ENCODE data around the gene SLC22A17.
"Not testable (repeated sequence)": the region's sequence is repeated elsewhere in the genome, so short reads cannot be mapped to it uniquely, and the experiment has no call there.

The SLC22A17 gene

GRCh38 chr14:23327947-23328744 is 24.5 kb downstream of the SLC22A17 start:
- peak; percentile 5 for DNase-seq

GRCh38 chr14:23326491-23327332 is 26.0 kb downstream of the SLC22A17 start:
- DNase-seq = no peak

GRCh38 chr14:23325746-23326145 is 26.9 kb downstream of the SLC22A17 start:
- not testable (repeated sequence) for DNase-seq

GRCh38 chr14:23324993-23325392 is 27.7 kb downstream of the SLC22A17 start:
- no peak for DNase-seq

GRCh38 chr14:23324455-23324846 is 28.2 kb downstream of the SLC22A17 start:
- DNase-seq = no peak

GRCh38 chr14:23323838-23324454 is 28.7 kb downstream of the SLC22A17 start:
- DNase-seq = no peak

GRCh38 chr14:23322568-23323517 is 29.8 kb downstream of the SLC22A17 start:
- DNase-seq = no peak

- peak; percentile 6 for DNase-seq
These were observed 30.8 kb downstream of the SLC22A17 start for GRCh38 chr14:23321572-23322547.

- peak; percentile 99 for DNase-seq
These were observed 31.8 kb downstream of the SLC22A17 start, which contains the start of gene PABPN1 for GRCh38 chr14:23320584-23321571. TSS of gene PABPN1 (plus strand) at chr14:23321457. CDS start at chr14:23321470, 13 bp downstream.

- DNase-seq = no peak
These were observed 32.7 kb downstream of the SLC22A17 start for GRCh38 chr14:23319746-23320583.

- DNase-seq = no peak
These were observed 36.4 kb downstream of the SLC22A17 start for GRCh38 chr14:23316300-23316699.

GRCh38 chr14:23310546-23310945 is 42.1 kb downstream of the SLC22A17 start:
- no peak for DNase-seq

GRCh38 chr14:23308721-23309445 is 43.8 kb downstream of the SLC22A17 start:
- DNase-seq = no peak

GRCh38 chr14:23307687-23308644 is 44.7 kb downstream of the SLC22A17 start:
- DNase-seq = no peak

GRCh38 chr14:23307146-23307530 is 45.5 kb downstream of the SLC22A17 start:
- no peak for DNase-seq

- DNase-seq = peak; percentile 59
These were observed 46.1 kb downstream of the SLC22A17 start, which contains the start of gene BCL2L2 for GRCh38 chr14:23306412-23307145. TSS of gene BCL2L2 (plus strand) at chr14:23306833. CDS start at chr14:23307768, 935 bp downstream.
